CD4-positive, alpha-beta T cell treated with Interleukin-15 for 4 hours (primary cell): ENCODE results near the gene AP1G2.

Experiments
- DNase-seq: peaks from one replicate; pipeline ENCODE4 v3.0.0-alpha.2; 2020; ENCODE audit warnings: low spot score

The AP1G2 gene

GRCh38 chr14:23558346-23559009 lies 9.1 kb downstream of the AP1G2 start:
- DNase-seq = no peak

GRCh38 chr14:23557946-23558345 lies 9.6 kb downstream of the AP1G2 start:
- DNase-seq = no peak

GRCh38 chr14:23557521-23557920 lies 10.1 kb downstream of the AP1G2 start:
- DNase-seq = no peak

- no peak for DNase-seq
Observed at GRCh38 chr14:23556700-23557440, 10.7 kb downstream of the AP1G2 start.

- DNase-seq = peak; percentile 93
Observed at GRCh38 chr14:23555882-23556699, 11.5 kb downstream of the AP1G2 start, which contains the start of gene THTPA. TSS of gene THTPA (plus strand) at chr14:23556271. CDS start at chr14:23556758, 487 bp downstream.

GRCh38 chr14:23555533-23555881 lies 12.1 kb downstream of the AP1G2 start:
- DNase-seq = no peak

- peak; percentile 76 for DNase-seq
Observed at GRCh38 chr14:23551266-23552028, 16.1 kb downstream of the AP1G2 start, which contains the start of gene ZFHX2. TSS of gene ZFHX2 (minus strand) at chr14:23551765. CDS start at chr14:23535325, 16,440 bp downstream.

GRCh38 chr14:23550812-23551265 lies 16.8 kb downstream of the AP1G2 start:
- no peak for DNase-seq

GRCh38 chr14:23550131-23550811 lies 17.3 kb downstream of the AP1G2 start:
- no peak for DNase-seq

- DNase-seq = no peak
Observed at GRCh38 chr14:23548351-23549318, 19.0 kb downstream of the AP1G2 start.

GRCh38 chr14:23547924-23548323 lies 19.7 kb downstream of the AP1G2 start:
- DNase-seq = no peak

GRCh38 chr14:23546450-23547035 lies 21.0 kb downstream of the AP1G2 start:
- DNase-seq = no peak

- no peak for DNase-seq
Observed at GRCh38 chr14:23545740-23546365, 21.7 kb downstream of the AP1G2 start.

GRCh38 chr14:23544511-23545447 lies 22.8 kb downstream of the AP1G2 start:
- DNase-seq = no peak

GRCh38 chr14:23543403-23543802 lies 24.2 kb downstream of the AP1G2 start:
- DNase-seq = no peak

GRCh38 chr14:23542261-23542660 lies 25.3 kb downstream of the AP1G2 start:
- DNase-seq = no peak

GRCh38 chr14:23540141-23540469 lies 27.5 kb downstream of the AP1G2 start:
- DNase-seq = no peak
